Fibroblast of pulmonary artery (primary cell): Measurements from ENCODE around the gene SPOP.
"Not testable (repeated sequence)": the region's sequence is repeated elsewhere in the genome, so short reads cannot be mapped to it uniquely, and the experiment has no call there.

Source experiments
- DNase-seq: peaks from one replicate; pipeline ENCODE4 v3.0.0-alpha.2; 2010; ENCODE audit warnings: low read depth
- H3K4me3 ChIP-seq: replicated peaks from 2 replicates; pipeline ENCODE4 v1.5.1; 2011; ENCODE audit warnings: low read depth, mild to moderate bottlenecking, control low read depth, low read length, moderate library complexity
- TF ChIP-seq, protein P1 (sequence below): IDR thresholded peaks from 2 replicates; pipeline ENCODE4 v1.5.1; 2011; ENCODE audit warnings: mild to moderate bottlenecking, control low read depth, low read length, inconsistent platforms; ENCODE audit errors: missing control alignments

The SPOP gene

DNA sequence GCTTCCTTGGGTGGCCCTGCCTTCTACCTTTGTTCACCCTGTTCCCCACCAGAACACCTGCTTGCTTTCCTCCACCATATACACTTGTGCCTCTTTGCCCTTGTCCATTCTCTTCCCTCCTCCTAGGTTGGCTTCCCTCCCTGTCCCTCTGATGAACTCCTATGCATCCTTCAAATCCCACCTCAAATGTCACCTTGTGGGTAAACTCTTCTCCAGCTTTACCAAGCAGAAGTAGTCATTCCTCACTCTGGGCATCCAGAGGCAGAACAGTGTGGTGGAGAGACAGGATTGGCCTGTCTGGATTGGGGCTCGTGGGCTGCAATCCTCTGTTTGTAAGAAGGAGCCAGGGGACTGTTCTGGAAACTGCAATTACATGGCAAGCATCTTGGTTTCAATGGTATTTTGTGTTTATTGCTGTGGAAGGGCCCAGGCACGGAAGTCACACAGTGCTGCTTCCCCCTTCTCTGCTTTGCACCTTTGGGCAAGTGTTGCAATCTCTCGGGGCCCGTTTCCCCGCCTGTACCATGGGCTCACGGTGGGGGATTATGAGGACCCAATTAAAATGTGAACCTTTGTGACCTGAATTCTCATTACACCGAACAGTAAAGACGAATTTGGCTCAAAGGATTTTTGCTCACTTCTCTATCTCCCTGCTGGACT, 124.1 kb downstream of the SPOP start:
- no peak for DNase-seq
- TF ChIP-seq, protein P1, sequence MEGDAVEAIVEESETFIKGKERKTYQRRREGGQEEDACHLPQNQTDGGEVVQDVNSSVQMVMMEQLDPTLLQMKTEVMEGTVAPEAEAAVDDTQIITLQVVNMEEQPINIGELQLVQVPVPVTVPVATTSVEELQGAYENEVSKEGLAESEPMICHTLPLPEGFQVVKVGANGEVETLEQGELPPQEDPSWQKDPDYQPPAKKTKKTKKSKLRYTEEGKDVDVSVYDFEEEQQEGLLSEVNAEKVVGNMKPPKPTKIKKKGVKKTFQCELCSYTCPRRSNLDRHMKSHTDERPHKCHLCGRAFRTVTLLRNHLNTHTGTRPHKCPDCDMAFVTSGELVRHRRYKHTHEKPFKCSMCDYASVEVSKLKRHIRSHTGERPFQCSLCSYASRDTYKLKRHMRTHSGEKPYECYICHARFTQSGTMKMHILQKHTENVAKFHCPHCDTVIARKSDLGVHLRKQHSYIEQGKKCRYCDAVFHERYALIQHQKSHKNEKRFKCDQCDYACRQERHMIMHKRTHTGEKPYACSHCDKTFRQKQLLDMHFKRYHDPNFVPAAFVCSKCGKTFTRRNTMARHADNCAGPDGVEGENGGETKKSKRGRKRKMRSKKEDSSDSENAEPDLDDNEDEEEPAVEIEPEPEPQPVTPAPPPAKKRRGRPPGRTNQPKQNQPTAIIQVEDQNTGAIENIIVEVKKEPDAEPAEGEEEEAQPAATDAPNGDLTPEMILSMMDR, result no peak
- no peak overlapping the region for H3K4me3 ChIP-seq

DNA sequence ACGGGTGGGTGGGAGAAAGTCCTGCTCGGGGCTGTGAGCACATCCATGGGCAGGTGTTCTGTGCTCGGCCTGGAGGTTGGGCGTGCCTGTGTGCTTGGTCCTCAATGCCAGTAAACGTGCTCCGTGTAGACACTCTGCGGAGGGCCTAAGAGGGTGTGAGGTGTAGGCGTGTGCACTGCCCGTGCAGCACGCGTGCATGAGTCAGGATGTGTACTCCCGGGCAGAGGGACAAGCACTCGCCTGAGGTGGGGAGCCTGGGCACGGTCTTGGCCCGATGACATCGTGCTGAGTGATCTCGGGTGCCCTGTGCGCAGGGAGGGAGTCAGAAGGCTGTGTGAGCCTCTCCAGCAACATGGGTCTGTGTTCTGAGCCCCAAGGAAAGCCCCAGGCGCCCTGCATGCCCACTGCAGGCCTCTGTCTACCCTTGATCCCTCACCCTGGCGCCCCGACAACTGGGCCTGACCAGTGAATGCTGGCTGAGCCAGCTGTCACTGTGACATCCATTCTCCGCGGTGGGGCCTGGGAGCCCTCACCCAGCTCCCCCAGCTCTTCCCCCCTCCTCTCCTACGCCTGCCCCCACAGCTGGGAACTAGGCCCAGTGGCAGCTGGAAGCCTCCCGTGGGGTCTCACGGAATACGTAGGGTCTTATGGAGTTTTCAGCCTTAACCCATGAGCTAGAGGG, 125.7 kb downstream of the SPOP start:
- no peak for DNase-seq
- H3K4me3 ChIP-seq, result no peak overlapping the region
- TF ChIP-seq, protein P1, result no peak

DNA sequence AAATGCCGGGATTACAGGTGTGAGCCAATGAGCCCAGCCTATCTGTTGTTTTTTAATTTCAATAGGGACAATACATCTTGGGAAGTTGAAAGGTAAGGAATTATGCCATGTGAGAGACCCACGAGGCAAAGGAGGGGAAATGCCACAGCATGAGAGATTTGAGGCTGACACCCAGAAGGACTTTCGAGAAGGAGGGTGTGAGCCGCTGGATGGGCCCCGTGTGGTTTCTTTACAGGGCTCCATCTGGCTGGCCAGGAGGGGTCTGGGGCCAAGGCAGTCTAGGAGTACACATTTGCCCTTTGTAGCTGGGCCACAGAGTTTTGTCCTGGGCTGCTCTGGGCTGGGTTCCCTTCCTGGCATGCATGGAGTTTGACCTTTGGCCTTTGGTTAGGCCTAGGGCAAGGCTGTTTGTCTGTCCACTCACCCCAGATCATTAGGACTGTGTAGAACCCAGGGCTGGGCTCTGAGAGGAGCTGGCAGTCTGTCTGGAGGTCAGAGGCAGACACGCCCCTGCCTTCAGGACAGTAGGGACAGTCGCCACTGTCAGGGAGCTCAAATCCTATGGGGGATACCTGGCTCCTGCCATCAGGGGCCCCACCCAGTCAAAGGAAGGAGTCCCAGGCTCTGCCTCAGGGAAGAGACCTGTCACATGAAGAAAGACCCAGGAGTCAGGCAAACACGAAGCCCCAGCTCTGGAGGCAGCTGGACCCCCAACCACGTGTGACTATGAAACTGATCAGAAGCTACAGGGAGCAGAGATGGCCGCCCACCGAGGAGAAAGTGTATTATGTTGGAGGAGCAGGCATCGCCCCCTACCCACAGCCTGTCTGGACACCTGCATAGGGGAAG, 126.5 kb downstream of the SPOP start:
- DNase-seq, result no peak
- no peak overlapping the region for H3K4me3 ChIP-seq
- TF ChIP-seq, protein P1, result no peak

DNA sequence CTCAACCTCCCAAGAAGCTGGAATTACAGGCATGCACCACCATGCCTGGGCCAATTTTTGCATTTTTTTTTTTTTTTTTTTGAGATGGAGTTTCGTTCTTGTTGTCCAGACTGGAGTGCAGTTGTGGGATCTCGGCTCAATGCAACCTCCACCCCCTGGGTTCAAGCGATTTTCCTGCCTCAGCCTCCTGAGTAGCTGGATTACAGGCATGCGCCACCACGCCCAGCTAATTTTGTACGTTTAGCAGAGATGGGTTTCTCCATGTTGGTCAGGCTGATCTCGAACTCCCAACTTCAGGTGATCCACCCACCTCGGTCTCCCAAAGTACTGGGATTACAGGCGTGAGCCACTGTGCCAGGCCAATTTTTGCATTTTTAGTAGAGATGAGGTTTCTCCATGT, 127.1 kb downstream of the SPOP start:
- H3K4me3 ChIP-seq, DNase-seq: not testable (repeated sequence)

DNA sequence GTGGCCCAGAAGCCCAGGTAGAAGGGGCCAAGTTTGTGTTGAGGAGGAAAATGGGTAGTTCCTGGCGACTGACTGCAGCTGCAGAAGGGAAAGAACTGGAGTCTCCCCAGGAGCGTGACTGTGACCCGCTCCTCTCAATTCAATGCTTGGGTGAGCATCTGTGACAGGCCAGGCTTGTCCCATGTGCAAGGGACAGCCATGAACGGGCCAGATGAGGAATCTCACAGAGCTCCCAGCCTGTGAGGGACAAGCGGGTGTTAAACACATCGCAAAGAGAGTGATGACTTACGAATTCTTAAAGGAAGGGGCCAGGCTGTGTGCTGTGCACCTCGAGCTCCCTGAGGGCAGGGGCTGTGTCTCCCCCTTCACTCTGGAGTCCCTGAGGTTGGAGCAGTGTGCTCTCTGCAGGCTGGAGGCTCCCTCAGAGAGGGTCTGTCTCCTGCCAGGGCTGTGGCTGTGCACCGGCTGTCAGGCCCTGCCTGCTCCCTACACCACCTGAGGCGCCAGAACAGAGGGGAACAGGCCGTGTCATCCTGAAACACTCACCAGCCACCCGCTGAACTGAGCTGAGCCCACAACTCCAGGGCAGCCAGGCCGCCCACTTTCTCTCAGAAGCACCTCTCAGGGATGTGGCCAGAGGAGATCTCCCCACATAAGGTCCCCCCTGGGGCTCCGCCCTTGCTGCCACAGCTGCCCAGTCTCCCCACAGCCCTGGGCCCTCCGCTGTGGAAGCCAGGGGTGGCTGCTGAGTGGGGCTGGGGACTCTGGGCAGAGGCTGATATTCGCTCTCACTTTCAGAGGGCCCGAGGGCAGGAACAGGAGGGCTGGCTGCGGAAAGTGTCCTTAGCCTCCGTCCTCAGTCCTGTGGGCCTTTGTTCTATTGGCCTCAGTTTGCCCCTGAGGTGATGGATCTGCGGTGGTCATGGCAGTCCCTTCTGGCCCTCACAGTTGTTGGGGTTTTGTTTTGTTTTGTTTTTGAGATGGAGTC, 127.9 kb downstream of the SPOP start:
- DNase-seq, result no peak

DNA sequence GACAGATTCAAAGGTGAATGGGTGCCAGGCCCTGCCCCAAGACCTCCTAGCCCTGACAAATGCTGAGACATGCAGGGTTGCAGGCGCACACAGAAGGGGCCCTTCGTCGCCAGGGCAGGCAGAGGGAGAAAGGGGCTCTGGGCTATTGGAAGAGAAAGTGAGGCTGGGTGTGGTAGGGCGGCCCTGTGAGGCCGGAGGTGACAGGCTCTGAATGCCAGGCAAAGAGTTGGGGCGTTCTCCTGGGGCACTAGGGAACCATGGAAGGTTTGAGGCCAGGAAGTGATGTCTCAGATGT, 128.6 kb downstream of the SPOP start:
- no peak overlapping the region for H3K4me3 ChIP-seq
- DNase-seq, result no peak
- TF ChIP-seq, protein P1, result no peak

More for the DNA sequence above, 127.9 kb downstream of the SPOP start:
- H3K4me3 ChIP-seq, result no peak overlapping the region
- TF ChIP-seq, protein P1, result no peak
